ENCODE results near the gene EIF2AK2. TPM values are rescaled to one million over a fixed set of nuclear protein-coding genes. Genes with fewer than 3 reads are reported as not detected.

EIF2AK2 gene
- total RNA-seq = 15.7 and 24.3 TPM in 2 replicates

DNA sequence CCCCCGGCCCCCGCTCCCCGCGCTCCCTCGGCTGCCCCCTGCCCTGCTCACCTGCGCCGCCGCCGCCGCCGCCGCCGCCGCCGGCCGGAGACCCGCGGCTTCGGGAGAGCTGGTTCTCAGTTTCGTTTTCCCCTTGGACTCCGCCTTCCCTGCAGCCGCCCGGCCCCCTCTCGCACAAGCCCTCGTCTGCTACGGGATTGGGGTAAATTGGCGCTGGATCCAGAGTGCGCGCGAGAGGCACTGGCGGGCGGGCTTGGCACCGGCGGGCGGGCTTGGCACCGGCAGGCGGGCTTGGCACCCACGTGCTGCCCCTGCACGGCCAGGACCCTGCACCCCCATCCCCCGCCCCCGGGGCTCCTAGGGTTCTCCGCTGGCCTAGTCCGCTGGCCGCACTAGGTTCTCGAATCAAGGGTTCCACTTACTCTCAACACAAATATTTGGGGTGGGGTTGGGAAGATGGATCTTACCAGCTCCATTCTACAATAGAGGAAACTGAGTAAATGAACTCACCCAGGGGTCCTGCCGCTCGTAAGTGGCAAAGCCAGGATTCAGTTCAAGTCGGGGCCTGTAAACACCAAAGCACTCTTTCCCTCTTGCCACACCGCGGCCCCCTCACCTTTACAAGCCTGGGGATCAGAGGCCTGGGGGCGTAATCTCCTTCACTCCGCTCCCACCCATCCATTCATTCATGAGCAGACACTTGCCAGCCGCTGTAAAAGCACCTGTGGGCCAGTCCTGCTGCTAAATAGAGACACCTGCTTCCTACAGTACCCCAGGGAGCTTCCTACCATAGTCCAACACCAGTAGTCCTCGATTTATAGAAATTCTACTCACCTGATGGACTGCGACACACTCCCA, at the start of gene EIF2AK2:
TSS of gene EIF2AK2 (minus strand) at position 124 of the 858 bp plus-strand sequence. CDS start 9,174 bp downstream, outside the sequence.

DNA sequence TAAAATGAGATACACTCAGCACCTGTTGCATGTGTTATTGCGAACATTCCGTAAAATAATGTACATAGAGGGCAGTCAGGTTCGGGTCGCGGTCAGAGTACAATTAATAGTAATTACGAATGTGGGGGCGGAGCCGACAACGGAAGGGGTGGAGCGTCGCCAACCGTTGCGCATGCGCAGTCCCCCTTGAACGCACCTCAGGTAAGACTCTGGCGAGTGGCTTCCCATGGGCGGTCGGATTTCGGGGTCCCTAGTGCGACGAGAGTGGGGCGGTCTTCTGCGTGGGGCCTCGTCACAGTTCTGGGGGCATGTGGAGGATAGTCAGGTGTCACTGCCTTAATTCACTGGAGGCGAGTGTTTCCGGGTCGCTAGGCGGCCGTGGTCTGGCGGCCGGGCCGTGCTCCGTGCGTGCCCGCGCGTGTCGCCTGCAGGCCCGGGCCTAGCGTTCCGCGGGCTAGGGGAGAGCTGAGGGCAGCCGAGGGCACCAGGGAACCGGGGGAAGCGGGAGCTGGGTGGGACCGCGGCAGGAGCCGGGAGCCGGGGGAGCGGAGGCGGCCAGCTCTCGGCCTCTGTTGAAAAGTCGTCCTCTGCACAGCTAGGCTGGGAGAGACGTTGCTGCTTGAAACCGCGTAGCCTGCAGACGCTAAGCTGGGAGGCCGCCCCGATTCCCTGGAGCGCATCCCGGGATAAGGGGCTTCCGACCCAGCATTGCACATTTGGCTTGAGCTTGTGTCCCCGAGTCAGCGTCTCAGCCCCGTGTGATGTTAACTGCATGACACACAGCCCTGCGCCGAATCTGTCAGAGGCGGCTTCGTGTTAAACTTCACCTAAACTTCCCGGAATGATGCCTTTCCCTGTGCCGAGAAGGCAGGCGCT, 39.8 kb upstream of the EIF2AK2 start, which contains the start of gene CEBPZOS:
TSS of gene CEBPZOS (plus strand) at position 177 of the 876 bp plus-strand sequence. CDS start 3,209 bp downstream, outside the sequence.

DNA sequence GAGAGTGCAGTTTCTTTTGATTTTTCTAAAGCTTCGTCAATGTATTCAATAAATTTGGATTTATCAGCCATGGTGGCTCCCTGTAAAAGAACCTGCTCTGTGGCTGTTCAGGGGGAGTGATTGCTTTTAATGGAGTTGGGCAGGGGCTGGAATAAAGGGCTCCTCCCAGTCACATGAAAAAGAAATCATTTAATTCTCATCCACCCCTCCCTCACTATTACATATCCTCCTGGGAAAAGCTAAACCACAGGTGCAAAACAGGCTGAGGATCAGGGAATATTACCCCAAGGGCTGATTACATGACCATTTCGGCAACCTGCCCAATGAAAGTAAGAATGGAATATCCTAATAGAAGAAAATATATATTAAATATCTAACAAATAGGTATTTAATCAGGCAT, 31.8 kb upstream of the EIF2AK2 start, which contains the start of gene SULT6B1:
TSS of gene SULT6B1 (minus strand) at position 101 of the 400 bp plus-strand sequence. CDS start at position 71, 30 bp downstream.

DNA sequence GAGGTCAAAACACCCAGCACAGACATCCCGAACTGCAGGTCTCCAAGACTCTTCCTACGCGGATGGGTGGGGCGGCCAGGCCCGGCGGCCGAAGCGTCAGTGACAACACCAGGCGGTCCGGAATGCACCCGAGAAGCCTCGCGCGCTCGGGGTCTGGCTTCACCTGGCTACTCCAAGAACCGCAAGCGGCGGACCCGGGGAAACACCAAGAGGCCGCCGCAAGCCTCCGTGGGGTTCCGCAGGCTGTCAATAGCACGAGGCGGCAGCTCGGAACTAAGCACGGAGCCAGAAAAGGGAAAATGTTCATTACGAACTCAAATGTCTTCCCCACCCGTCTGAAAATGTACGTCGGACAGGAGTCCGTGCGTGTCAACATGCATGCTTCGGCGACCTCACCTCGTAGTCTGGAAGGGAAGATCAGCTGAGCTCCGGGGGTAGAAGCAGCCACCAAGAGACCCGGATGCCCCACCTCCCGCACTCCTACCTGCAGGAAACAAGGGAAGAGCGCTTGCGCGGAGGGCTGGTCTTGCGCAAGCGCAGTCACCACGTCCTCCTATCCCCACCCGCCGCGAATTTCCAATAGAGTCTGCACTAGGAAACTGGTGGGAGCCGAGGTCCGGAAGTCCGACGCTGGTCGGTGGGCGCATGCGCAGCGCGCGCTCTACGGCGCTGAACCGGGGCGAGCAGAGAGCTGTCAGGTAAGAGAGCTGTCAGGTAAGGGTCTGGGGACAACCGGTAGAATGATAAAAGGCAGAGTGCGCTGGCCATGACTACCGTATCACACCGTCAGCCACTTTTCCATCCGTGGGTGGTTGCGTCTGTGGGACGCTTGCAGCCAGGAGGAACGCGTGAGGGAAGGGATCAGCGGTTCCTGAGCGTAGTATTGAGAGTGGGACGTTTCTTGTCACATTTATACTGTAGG, 72.6 kb downstream of the EIF2AK2 start, which contains the start of the genes GPATCH11 and HEATR5B:
TSS of gene GPATCH11 (plus strand) at position 646 of the 922 bp plus-strand sequence. CDS start 3,864 bp downstream, outside the sequence.
TSS of gene HEATR5B (minus strand) at position 500 of the 922 bp plus-strand sequence. CDS start 958 bp downstream, outside the sequence.

Other genes starting within 250 kb of the EIF2AK2 start
- 22.4 and 23.0 TPM in 2 replicates for gene STRN, start 190.4 kb downstream of the EIF2AK2 start, total RNA-seq
- 18.3 and 19.0 TPM in 2 replicates for gene HEATR5B, start 72.6 kb downstream of the EIF2AK2 start, total RNA-seq
- gene GPATCH11, start 72.5 kb downstream of the EIF2AK2 start, total RNA-seq = 2.4 and 3.8 TPM in 2 replicates
- gene SULT6B1, start 31.7 kb upstream of the EIF2AK2 start, total RNA-seq = not detected in 2 replicates
- gene CEBPZOS, start 39.5 kb upstream of the EIF2AK2 start, total RNA-seq = 7.2 and 14.7 TPM in 2 replicates
- gene CEBPZ, start 74.6 kb upstream of the EIF2AK2 start, total RNA-seq = 64.1 and 76.1 TPM in 2 replicates
- gene NDUFAF7, start 74.7 kb upstream of the EIF2AK2 start, total RNA-seq = 8.4 and 13.2 TPM in 2 replicates
- gene PRKD3, start 167.9 kb upstream of the EIF2AK2 start, total RNA-seq = 26.9 and 33.0 TPM in 2 replicates
- gene QPCT, start 187.7 kb upstream of the EIF2AK2 start, total RNA-seq = 6.4 and 21.2 TPM in 2 replicates

All from tracheal epithelial cell (primary cell).